Fibroblast of lung (primary cell): Measurements from ENCODE around the gene DGKG.

Source experiments
- CTCF ChIP-seq, 2 donors: IDR thresholded peaks in 1 of 2; conservative IDR thresholded peaks in 1 of 2; 1 replicate in 1 of 2; 2 replicates in 1 of 2; pipeline ENCODE4 v1.5.1; 2011 to 2012; ENCODE audit warnings: low read length in 2 of 2, control low read depth in 1 of 2, inconsistent platforms in 1 of 2, low read depth in 1 of 2, mild to moderate bottlenecking in 1 of 2
- EZH2 ChIP-seq: IDR thresholded peaks from 2 replicates; pipeline ENCODE4 v1.5.1; 2012; ENCODE audit warnings: low read length, control low read depth, mild to moderate bottlenecking; ENCODE audit errors: missing control alignments

- TF ChIP-seq CTCF (conservative IDR thresholded peaks at IDR 0.05 in 1 of 2, IDR thresholded peaks at IDR 0.05 in 1 of 2; ENCODE audit: low read depth in 1 of 2, low read length in 2 of 2), result no peak
- no peak for TF ChIP-seq EZH2
These were observed 250.8 kb downstream of the DGKG start for GRCh38 chr3:186110975-186111974.
